GF-D8 (cell line): ENCODE results near the gene PTPRD.

ENCODE experiments used
- DNase-seq: peaks from one replicate; lab custom pipeline; 2025; lab: John Stamatoyannopoulos, UW

Gene PTPRD

GRCh38 chr9:8825585-8826147 is 1787.1 kb downstream of the PTPRD start:
- no peak for DNase-seq

GRCh38 chr9:8823131-8823895 is 1789.5 kb downstream of the PTPRD start:
- DNase-seq = no peak

GRCh38 chr9:8822667-8823025 is 1790.2 kb downstream of the PTPRD start:
- no peak for DNase-seq

- no peak for DNase-seq
Observed at GRCh38 chr9:8821910-8822666, 1790.7 kb downstream of the PTPRD start.

- no peak for DNase-seq
Observed at GRCh38 chr9:8817335-8817734, 1795.5 kb downstream of the PTPRD start.

GRCh38 chr9:8816361-8816760 is 1796.4 kb downstream of the PTPRD start:
- no peak for DNase-seq

GRCh38 chr9:8815931-8816330 is 1796.9 kb downstream of the PTPRD start:
- no peak for DNase-seq

GRCh38 chr9:8815219-8815618 is 1797.6 kb downstream of the PTPRD start:
- DNase-seq = no peak

DNA sequence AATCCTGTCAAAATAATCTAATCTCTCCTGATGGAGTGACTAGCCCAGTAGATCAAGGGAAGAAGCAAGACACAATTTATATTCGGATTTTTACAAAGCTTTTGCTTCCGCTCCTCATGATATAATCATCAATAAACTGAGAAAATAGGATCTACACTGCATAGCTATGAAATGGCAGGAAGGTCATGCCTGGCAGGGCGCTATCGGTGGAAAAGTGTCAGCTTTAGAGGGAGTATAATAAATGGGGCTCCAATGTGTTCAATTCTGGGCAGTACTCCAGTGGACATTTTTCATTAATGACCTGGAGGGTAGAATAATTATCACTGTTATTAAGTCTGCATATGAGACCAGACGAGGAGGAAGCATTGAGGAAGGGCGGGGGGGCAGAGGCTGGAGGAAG is 1799.9 kb downstream of the PTPRD start:
- no peak for DNase-seq

DNA sequence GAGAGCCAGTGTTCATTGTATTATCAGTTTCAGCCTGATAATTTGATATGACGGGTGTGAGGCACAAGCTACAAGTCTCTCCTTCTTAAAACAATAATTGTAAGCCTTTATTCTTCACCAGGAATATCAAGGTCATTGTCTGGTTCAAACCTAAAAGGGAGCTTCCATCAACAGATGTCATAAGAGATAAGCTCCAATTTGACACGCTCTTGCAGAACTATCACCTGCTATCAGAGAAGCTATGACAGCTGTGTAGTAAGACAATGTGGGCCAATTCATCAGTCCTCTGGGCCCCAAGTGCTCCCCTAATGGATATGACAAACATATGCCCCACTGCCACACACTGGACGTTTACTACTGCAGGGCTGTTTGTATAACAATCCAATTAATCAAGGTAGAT is 1803.1 kb downstream of the PTPRD start:
- no peak for DNase-seq

- DNase-seq = no peak
Observed at GRCh38 chr9:8806150-8806549, 1806.7 kb downstream of the PTPRD start.

- DNase-seq = no peak
Observed at GRCh38 chr9:8804613-8805012, 1808.2 kb downstream of the PTPRD start.

- no peak for DNase-seq
Observed at GRCh38 chr9:8802242-8802641, 1810.6 kb downstream of the PTPRD start.

DNA sequence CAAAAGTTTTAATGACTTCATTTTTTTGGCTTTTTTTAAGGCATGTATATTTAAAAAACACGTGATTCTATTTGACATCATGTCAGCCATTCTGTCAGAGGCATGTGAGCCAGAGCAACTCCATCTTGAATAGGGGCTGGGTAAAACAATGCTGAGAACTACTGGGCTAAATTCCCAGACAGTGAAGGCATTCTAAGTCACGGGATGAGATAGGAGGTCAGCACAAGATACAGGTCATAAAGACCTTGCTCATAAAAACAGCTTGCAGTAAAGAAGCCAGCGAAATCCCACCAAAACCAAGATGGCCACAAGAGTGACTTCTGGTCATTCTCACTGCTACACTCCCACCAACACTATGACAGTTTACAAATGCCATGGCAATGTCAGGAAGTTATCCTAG is 1812.6 kb downstream of the PTPRD start:
- no peak for DNase-seq

- no peak for DNase-seq
Observed at GRCh38 chr9:8799615-8800014, 1813.2 kb downstream of the PTPRD start.

GRCh38 chr9:8799206-8799605 is 1813.6 kb downstream of the PTPRD start:
- no peak for DNase-seq

DNA sequence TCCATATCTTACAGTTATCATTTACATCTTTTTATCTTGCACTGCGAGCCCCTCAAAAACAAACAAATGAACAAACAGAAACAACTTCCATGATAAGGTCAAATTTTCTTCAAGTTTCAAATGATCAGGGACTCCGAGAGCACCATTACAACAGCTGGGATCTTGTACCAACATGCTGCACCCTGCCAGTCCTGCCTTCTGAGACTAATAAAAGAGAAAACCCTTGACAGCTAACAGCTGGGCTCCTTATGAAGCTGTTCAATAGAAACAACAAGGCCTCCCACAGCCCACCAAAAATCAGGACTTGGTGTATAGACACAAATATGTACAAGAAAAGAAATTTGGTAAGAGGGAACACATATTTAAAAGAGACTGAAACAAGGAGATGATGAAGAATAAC is 1828.0 kb downstream of the PTPRD start:
- no peak for DNase-seq

GRCh38 chr9:8783941-8784340 is 1828.9 kb downstream of the PTPRD start:
- no peak for DNase-seq

DNA sequence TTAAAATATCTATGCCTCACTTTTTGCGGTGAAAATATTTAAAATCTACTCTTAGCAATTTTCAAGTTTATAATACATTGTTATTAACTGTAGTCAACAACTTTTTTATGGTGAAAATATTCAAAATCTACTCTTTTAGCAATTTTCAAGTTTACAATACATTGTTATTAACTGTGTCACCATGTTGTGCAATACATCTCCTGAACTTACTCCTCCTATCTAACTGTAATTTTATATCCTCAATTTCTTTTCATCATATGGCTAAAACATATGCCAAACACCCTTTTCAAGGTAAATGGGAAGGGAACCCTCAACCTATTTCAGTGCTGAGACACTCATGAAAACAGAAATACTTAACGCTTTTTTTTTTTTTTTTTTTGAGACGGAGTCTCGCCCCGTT is 1830.6 kb downstream of the PTPRD start:
- DNase-seq = no peak

DNA sequence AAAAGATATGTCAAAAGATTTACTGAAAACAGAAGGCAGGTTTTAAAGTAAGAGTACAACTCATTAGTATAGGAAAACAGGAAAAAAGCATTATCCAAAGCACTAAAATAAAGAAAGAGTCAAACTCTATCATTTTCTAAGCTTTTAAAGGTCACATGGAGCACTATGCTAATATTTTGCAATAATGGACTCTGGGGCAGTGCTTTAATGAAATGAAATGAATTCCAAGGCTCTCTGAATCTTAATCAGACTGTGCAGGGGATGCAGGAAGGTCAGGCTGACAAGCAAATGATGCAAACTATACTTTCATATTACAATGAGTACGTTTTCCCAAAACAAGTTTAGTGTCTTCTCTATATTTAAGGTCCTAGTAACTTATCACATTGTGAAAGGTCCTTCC is 1831.3 kb downstream of the PTPRD start:
- no peak for DNase-seq

DNA sequence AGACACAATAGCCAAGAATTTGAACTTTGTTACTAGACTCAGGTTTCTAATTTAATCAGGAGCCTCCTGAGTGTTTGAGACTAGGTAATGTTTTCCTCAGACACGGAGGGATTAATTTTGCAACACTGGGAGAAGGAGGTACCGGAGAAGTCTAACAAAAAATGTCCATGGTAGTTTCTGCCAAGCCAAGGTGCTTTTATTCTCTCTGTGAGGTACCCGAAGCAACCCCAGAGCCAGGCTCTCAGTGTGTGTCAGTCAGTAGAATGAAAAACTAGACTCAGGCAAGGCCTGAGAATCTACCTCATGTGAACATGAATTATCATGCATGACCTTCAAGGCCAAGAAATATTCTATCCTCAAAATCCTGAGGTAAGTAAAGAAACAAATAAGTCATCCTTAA is 1832.4 kb downstream of the PTPRD start:
- DNase-seq = no peak

GRCh38 chr9:8779478-8779877 is 1833.3 kb downstream of the PTPRD start:
- DNase-seq = no peak

- no peak for DNase-seq
Observed at GRCh38 chr9:8778356-8778755, 1834.4 kb downstream of the PTPRD start.
